ENCODE measurements around the gene ZNF653. TPM values are rescaled to one million over a fixed set of nuclear protein-coding genes. Genes with fewer than 3 reads are reported as not detected.

The ZNF653 gene
- total and polyA plus RNA-seq, 2 of the 8 experiments (the other 6 are each of a cell fraction or from before 2014, with no cell fraction given): 7.0 to 7.9 TPM

DNA sequence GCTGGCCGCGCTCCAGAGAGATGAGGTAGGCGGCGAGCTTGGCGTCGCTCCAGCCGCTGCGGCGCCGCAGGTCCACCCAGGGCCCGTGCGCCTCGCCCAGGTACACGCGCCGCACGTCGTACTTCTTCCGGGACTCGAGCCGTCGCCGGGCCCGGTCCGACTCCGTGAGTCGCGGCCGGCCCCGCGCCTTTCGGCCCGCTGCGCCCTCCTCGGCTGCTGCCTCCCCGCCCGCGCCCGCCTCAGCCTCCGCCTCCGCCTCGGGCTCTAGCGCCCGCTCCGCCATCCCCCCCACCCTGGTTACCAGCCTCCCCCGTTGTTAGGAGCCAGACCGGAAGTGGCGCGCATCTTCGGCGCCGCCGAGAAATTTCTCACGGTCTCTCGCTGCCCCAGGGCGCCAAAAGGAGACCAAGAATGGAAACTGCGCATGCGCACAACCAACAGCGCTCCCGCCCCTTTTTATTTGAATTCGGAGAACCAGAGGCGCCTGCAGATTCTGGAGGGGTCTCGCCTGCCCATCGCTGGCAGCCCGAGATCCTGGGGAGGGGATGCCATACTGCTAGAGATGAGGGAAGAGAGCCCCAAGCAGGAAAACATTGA is at the start of gene ZNF653 (continued):
- TF ChIP-seq POLR2AphosphoS5 (IDR thresholded peaks at IDR 0.05; ENCODE audit: low read depth, low read length) (peak; percentile 62), KDM4A (IDR thresholded peaks at IDR 0.05; ENCODE audit: low read depth, low read length, severe bottlenecking) (peak; percentile 50), CBX8 (IDR thresholded peaks at IDR 0.05; ENCODE audit: borderline replicate concordance, low read depth, low read length) (no peak), SRF (IDR thresholded peaks at IDR 0.05; ENCODE audit: low read depth, low read length) (peak; percentile 73), CREB1 (IDR thresholded peaks at IDR 0.05) (peak; percentile 97), PHF8 (conservative IDR thresholded peaks at IDR 0.05; ENCODE audit: low read depth, low read length) (peak; percentile 88), ASH2L (IDR thresholded peaks at IDR 0.05; ENCODE audit: low read length) (peak; percentile 77), GABPA (IDR thresholded peaks at IDR 0.05; ENCODE audit: borderline replicate concordance, insufficient read depth, low read length) (peak; percentile 81; the same call in 1 of the 2 replicates), POLR2A (IDR thresholded peaks at IDR 0.05; ENCODE audit: control extremely low read depth in 1 of 2, low read depth in 2 of 2, low read length in 2 of 2) (peak in 1 of 2 experiments; percentile 81; a peak in 1 of 3 replicates), EP300 (IDR thresholded peaks at IDR 0.05; ENCODE audit: borderline replicate concordance in 1 of 2, low read depth in 2 of 2, low read length in 2 of 2) (no peak), CHD2 (IDR thresholded peaks at IDR 0.05; ENCODE audit: low read length) (0 out of 2 replicates have a peak, but pooled peaks have one; percentile 2), TAF1 (IDR thresholded peaks at IDR 0.05; ENCODE audit: low read depth, low read length) (peak; percentile 43; the same call in 1 of the 2 replicates), SIX5 (IDR thresholded peaks at IDR 0.05; ENCODE audit: low read depth, low read length) (0 out of 2 replicates have a peak, but pooled peaks have one; percentile 21), POU5F1 (IDR thresholded peaks at IDR 0.05; ENCODE audit: low read depth, low read length) (no peak), TBP (IDR thresholded peaks at IDR 0.05; ENCODE audit: low read depth, low read length) (0 out of 2 replicates have a peak, but pooled peaks have one; percentile 10)
- TF ChIP-seq, protein P1, sequence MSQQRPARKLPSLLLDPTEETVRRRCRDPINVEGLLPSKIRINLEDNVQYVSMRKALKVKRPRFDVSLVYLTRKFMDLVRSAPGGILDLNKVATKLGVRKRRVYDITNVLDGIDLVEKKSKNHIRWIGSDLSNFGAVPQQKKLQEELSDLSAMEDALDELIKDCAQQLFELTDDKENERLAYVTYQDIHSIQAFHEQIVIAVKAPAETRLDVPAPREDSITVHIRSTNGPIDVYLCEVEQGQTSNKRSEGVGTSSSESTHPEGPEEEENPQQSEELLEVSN (IDR thresholded peaks at IDR 0.05): no peak; the same call in none of the 2 replicates
